Erythroblast (primary cell): Measurements from ENCODE around the gene SESN1.
A peak's percentile ranks its signal among the peaks of the same experiment; 100 is the strongest.

ENCODE experiments used
- DNase-seq, 2 experiments: peaks; one replicate each; lab custom pipeline; 2025; lab: John Stamatoyannopoulos, UW
- GATA1 ChIP-seq: IDR thresholded peaks from 2 replicates; pipeline ENCODE4 v1.6.1; 2011; ENCODE audit warnings: low read depth, mild to moderate bottlenecking, control low read depth, low read length, moderate library complexity
- POLR2A ChIP-seq: IDR thresholded peaks from 2 replicates; pipeline ENCODE4 v1.6.1; 2011; ENCODE audit warnings: mild to moderate bottlenecking, low read length

SESN1 gene

DNA sequence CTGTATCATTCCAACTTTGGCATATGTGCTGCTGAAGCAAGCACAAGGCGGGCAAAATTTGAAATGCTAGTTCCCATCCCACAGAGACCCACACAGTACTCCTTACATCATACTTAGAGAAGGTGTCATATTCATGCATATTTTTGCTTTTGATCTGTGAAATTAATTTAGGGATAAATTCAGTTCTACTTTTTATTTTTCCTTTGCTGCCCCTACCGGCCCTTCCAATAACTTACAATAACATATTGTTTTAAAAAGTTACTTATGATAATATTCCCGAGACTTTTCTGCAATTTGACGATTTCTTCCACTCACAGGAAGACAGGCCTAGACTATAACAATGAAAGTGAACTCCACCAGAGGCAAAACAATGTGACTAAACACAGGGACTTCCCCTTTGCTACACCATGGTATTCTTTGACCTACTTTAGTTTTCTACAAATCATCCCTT, 35.0 kb downstream of the SESN1 start:
- no peak for DNase-seq
- TF ChIP-seq POLR2A (no peak), GATA1 (no peak)

DNA sequence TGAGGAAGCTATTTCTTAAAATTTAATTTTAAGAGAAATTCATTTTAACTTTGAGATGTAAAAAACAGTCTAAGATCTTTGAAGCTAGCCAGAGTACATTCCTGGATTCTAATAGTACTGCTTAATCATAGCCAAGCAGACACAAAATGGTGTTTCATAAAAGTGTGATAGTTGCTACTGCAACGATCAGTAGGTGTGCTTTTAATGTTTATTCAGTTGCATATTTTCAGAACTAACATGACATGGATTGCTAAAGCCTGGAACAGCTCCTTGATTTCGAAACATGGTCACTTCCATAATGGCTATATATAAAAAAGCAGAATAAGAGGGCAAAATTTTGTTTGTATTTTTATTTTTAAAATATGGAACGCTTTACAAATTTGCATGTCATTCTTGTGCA, 35.5 kb downstream of the SESN1 start:
- DNase-seq = no peak
- TF ChIP-seq POLR2A (no peak), GATA1 (no peak)

DNA sequence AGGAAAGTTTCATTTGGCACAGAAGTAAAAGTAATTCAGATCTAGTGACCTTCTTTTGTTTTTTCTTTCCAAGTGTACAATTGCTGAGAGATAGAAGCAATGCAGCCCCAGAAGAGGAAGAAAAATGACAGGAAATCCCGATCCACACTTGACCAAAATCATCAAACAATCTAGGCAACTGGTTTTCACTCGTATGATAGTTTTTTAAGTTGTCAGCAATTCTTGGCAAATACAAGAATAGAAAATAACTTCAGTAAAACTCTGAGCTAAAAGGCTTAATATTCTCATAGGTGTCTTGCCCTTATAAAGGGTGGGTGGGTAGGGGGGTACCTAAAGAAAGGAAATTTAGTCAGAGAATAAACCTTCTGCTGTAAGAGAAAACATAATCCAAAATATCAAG, 36.0 kb downstream of the SESN1 start:
- TF ChIP-seq POLR2A = no peak
- no peak for TF ChIP-seq GATA1
- no peak for DNase-seq

DNA sequence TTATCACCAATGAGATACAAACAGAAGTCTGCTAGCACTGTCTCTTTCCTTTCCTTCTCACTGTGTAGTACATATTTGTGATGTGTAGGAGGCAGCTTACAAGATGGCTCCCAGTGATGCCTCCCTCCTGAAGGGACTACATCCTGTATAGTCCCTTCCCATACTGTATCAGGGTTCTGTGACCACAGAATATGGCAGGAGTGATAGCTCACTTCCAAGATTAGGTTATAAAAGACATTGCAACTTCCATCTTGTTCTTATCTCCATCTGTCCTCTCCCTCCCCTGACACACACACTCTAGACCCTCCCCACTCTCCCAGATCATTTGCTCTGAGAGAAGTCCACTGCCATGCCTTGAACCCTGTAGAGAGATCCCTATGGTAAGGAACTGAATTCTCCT, 38.0 kb downstream of the SESN1 start:
- TF ChIP-seq POLR2A = no peak
- TF ChIP-seq GATA1 = no peak
- peak in 1 of 2 experiments; percentile 12 for DNase-seq

DNA sequence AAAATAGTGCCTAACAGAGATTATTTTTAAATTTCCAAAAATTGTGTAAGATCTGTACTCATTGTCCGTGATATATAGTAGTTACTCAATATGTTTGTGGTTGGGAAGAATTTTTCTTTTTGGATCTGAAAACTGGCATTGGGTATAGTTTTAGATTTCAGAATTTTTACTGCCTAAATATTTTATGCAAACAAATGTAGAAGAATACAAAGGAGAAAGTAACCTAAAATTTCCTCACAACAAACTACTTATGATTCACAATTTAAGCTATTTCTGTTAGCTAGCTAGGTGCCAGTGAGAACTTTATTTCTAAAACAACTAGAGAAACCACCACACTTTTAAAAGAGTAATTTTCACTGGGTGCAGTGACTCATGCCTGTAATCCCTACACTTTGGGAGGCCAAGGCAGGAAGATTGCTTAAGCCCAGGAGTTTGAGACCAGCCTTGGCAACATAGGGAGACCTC, 38.8 kb downstream of the SESN1 start:
- DNase-seq = no peak
- TF ChIP-seq POLR2A (no peak), GATA1 (no peak)

- TF ChIP-seq POLR2A (no peak), GATA1 (no peak)
- no peak for DNase-seq
Observed at GRCh38 chr6:109053336-109053735, 41.3 kb downstream of the SESN1 start.

DNA sequence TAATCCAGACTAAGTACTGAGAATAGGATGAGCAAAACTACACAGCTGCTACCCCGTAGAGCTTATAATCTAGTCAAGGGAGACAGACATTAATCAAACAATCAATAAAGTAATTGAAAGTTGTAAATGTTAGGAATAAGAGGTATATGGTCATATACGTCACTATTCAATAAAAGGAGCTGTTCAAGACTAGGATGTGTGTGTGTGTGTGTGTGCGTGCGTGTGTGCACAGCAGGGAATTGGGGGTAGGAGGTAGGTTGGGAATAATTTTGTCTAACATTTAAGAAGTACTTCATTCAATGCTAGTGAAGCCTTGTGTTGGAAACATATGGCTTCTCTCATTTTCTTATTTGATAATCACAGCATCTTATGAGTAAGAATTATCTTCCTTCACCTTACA, 41.8 kb downstream of the SESN1 start:
- no peak for TF ChIP-seq GATA1
- TF ChIP-seq POLR2A = no peak
- DNase-seq = no peak

GRCh38 chr6:109052018-109052651, 42.5 kb downstream of the SESN1 start:
- DNase-seq = no peak
- TF ChIP-seq GATA1 (no peak), POLR2A (no peak)

- TF ChIP-seq POLR2A (no peak), GATA1 (no peak)
- DNase-seq = peak in 1 of 2 experiments; percentile 61
Observed at GRCh38 chr6:109051301-109052017, 43.2 kb downstream of the SESN1 start.

DNA sequence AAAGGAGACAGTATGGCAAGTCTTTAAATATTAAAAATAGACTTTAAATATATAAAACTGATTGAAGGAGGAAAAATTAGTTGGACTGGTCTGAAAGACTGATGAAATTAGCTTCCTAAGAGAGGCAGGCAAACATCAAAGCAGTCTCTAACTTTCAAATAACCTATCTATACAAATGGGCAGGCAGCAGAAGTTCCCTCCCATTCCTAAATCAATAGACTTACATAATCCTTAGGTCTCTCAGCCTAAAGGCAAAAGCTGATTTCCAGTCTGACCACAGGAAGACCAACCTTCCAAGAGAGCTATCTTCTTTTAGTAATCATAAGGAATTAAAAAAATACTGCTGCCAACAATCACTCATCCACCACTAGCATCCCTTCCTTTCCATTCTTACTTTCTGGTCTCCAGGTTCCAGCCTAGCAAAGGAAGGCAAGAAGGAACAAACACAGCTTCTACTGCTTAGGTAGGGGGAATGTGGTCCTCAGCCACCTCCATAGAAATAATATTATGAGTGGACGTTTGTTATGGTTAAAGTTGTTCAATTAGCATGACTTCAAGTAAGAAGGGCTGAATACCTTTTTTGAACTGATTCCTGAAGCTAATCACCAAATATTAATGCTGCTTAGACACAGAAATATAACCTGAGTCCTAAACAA, 44.1 kb downstream of the SESN1 start:
- no peak for DNase-seq
- TF ChIP-seq GATA1 (no peak), POLR2A (no peak)

DNA sequence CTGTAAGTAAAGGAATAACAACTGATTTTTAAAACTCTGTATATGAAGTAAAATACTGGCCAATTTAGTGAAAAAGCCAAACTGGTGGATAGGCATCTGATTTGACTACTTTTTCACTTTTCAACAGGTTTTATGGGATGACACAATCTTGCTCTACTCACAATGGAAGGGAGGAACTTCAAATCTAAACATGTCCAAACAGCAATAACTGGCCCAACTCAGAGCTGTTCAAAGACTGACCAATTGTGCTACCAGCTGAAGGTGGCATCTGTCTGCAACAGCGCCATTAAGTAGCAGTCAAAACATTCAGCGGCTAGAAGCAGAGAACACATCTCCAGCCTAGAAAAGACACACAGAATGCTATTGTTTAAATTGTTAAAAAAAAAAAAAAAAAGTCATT, 44.6 kb downstream of the SESN1 start:
- DNase-seq = no peak
- no peak for TF ChIP-seq GATA1
- no peak for TF ChIP-seq POLR2A

DNA sequence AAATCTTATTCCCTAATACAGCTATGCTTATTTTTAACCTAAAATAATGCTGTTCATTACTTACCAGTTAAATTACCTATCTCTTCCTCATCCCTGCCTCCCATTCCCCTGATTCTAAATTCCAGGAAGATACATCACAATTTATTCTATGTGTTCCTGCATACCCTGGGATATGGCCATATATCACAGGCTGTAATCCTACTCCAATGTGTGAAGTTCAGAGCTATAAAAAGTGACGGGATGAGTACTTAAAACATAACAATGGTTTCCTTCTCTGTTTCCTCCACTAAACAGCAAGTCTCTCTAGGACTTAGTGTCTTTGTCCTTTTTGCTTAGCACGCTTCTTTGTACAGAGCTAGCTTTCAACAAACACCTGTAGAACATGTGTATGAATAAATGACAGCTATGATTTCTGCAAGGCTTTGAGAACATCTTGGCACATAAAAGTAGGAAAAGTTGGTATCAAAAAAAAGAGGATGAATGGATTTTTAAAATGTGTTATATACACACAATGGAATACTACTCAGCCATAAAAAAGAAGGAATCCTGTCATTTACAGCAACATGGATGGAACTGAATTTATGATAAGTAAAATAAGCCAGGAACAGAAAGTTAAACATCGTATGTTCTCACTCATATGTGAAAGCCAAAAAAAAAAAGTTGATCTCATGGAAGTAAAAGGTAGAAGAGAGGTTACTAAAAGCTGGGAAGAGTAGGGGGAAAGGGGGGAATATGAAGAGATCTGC, 45.8 kb downstream of the SESN1 start:
- TF ChIP-seq POLR2A = no peak
- TF ChIP-seq GATA1 = no peak
- no peak for DNase-seq

DNA sequence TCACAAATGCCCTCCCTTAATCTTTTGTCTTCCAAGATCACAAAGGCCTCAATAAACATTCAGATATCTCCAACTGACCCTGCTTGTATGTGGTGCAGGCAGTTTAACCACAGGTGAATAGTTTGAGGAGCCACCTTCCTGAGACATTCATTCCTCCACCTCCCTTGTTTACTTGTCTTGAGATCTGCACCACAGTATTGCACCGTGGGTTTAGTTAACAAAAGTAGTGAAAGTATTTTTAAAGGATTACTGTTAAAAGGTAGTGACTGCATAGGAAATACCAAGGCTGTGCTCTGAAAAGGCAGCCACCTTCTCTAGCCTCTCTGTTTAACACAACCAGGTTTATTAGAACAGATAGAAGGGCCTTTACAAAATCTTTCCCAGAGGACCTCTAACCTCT, 46.5 kb downstream of the SESN1 start:
- peak in 1 of 2 experiments; percentile 13 for DNase-seq
- TF ChIP-seq POLR2A (no peak), GATA1 (no peak)
